ENCODE data around the gene SHANK1.

DNA sequence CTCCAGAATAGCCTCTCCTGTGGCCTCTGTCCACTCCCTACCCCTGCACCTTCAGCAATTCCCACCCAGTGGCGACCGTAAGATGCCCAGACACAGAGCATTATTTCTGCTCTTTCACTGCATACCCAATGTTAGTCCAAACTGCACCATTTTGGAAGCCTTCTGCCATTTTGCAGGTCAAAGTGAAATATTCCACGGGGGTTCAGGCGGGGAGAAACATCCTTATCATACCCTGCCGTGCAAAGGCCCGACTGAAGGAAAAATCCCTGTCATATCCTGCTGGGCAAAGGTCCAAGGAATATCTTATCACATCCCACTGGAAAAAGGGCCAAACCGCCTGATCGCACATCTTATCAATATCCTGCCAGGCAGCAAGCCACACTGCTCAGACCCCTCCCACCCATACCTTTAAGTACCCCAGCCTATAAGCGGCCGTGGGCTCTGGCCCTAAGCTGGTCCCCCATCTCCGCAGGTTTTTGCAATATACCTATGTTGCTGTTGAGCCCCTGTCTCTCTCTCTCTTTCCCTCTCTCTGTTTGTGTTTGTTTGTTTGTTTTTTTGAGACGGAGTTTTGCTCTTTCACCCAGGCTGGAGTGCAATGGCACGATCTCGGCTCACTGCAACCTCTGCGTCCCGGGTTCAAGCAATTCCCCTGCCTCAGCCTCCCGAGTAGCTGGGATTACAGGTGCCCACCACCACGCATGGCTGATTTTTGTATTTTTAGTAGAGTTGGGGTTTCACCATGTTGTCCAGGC, 21.8 kb upstream of the SHANK1 start:
- TF ChIP-seq, protein P1, sequence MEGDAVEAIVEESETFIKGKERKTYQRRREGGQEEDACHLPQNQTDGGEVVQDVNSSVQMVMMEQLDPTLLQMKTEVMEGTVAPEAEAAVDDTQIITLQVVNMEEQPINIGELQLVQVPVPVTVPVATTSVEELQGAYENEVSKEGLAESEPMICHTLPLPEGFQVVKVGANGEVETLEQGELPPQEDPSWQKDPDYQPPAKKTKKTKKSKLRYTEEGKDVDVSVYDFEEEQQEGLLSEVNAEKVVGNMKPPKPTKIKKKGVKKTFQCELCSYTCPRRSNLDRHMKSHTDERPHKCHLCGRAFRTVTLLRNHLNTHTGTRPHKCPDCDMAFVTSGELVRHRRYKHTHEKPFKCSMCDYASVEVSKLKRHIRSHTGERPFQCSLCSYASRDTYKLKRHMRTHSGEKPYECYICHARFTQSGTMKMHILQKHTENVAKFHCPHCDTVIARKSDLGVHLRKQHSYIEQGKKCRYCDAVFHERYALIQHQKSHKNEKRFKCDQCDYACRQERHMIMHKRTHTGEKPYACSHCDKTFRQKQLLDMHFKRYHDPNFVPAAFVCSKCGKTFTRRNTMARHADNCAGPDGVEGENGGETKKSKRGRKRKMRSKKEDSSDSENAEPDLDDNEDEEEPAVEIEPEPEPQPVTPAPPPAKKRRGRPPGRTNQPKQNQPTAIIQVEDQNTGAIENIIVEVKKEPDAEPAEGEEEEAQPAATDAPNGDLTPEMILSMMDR (conservative IDR thresholded peaks at IDR 0.05; ENCODE audit: low read depth, low read length), result no peak
- TF ChIP-seq POLR2A (IDR thresholded peaks at IDR 0.05; ENCODE audit: low read depth, low read length), result no peak
- TF ChIP-seq BHLHE40 (IDR thresholded peaks at IDR 0.05; ENCODE audit: low read depth, low read length), result no peak
- no peak for TF ChIP-seq CHD1 (IDR thresholded peaks at IDR 0.05; ENCODE audit: low read depth, low read length)
- TF ChIP-seq, protein P2, sequence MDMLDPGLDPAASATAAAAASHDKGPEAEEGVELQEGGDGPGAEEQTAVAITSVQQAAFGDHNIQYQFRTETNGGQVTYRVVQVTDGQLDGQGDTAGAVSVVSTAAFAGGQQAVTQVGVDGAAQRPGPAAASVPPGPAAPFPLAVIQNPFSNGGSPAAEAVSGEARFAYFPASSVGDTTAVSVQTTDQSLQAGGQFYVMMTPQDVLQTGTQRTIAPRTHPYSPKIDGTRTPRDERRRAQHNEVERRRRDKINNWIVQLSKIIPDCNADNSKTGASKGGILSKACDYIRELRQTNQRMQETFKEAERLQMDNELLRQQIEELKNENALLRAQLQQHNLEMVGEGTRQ (IDR thresholded peaks at IDR 0.05; ENCODE audit: low read depth, low read length), result no peak
- TF ChIP-seq, protein P3, sequence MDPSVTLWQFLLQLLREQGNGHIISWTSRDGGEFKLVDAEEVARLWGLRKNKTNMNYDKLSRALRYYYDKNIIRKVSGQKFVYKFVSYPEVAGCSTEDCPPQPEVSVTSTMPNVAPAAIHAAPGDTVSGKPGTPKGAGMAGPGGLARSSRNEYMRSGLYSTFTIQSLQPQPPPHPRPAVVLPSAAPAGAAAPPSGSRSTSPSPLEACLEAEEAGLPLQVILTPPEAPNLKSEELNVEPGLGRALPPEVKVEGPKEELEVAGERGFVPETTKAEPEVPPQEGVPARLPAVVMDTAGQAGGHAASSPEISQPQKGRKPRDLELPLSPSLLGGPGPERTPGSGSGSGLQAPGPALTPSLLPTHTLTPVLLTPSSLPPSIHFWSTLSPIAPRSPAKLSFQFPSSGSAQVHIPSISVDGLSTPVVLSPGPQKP (IDR thresholded peaks at IDR 0.05; ENCODE audit: borderline replicate concordance, low read depth, low read length), result no peak
- TF ChIP-seq CEBPB (IDR thresholded peaks at IDR 0.05; ENCODE audit: low read depth, low read length), result no peak
- TF ChIP-seq MXI1 (IDR thresholded peaks at IDR 0.05; ENCODE audit: borderline replicate concordance, low read depth, low read length), result no peak
- TF ChIP-seq RAD21 (IDR thresholded peaks at IDR 0.05; ENCODE audit: low read length), result no peak
